ENCODE results near the gene MAST4. TPM values are rescaled to one million over a fixed set of nuclear protein-coding genes. Genes with fewer than 3 reads are reported as not detected.

MAST4 gene
- total RNA-seq, 1 donor from 2014 or later = 10.5 TPM

DNA sequence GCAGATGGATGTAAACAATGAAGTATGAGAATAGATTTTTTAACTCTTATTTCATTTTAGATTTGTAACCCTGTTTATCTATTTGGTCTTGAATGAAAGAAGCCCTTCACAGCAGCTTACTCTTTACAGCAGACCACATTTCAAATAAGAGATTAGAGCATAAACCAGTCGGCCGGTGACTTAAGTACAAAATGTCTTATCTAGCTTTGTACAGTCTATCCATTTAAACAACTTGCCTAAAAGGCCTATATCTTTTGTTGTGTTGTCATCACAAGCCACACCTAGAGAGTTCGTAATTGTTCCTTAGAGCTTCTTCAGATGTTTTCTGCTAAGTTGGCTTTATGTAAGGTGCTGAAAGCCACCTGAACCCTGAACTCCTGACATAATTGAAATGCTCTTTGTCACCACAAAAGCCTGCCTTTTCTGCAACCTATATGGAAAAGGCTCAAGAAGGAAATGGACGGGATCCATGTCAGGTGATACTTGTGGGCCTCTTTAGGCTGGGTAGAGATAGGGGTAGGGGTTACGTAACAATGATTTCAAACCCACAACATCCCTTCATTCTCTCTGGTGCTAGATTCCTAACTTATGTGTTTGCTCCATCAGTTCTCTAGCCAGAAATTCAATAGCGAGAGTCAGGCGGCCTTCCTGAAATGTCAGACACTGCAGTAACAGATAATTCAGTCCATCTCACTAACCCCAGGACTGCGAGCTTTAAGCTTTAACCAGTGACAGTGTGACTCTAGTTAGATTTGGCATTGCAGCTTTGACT lies 437.9 kb downstream of the MAST4 start:
- Mint-ChIP-seq H3K27ac (ENCODE audit: unreplicated experiment) (peak overlapping the region; percentile 73), H3K36me3 (ENCODE audit: unreplicated experiment) (peaks cover 2% of the 10 kb centered on the region), H3K27me3 (ENCODE audit: unreplicated experiment) (no peaks in the 10 kb centered on the region), H3K4me3 (ENCODE audit: unreplicated experiment) (no peak overlapping the region), H3K4me1 (ENCODE audit: unreplicated experiment) (peaks cover 47% of the 10 kb centered on the region), H3K9me3 (ENCODE audit: unreplicated experiment) (no peaks in the 10 kb centered on the region)
- TF ChIP-seq, protein P1, sequence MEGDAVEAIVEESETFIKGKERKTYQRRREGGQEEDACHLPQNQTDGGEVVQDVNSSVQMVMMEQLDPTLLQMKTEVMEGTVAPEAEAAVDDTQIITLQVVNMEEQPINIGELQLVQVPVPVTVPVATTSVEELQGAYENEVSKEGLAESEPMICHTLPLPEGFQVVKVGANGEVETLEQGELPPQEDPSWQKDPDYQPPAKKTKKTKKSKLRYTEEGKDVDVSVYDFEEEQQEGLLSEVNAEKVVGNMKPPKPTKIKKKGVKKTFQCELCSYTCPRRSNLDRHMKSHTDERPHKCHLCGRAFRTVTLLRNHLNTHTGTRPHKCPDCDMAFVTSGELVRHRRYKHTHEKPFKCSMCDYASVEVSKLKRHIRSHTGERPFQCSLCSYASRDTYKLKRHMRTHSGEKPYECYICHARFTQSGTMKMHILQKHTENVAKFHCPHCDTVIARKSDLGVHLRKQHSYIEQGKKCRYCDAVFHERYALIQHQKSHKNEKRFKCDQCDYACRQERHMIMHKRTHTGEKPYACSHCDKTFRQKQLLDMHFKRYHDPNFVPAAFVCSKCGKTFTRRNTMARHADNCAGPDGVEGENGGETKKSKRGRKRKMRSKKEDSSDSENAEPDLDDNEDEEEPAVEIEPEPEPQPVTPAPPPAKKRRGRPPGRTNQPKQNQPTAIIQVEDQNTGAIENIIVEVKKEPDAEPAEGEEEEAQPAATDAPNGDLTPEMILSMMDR (IDR thresholded peaks at IDR 0.05) = no peak
- no peak for DNase-seq (ENCODE audit: extremely low spot score, unreplicated experiment)

DNA sequence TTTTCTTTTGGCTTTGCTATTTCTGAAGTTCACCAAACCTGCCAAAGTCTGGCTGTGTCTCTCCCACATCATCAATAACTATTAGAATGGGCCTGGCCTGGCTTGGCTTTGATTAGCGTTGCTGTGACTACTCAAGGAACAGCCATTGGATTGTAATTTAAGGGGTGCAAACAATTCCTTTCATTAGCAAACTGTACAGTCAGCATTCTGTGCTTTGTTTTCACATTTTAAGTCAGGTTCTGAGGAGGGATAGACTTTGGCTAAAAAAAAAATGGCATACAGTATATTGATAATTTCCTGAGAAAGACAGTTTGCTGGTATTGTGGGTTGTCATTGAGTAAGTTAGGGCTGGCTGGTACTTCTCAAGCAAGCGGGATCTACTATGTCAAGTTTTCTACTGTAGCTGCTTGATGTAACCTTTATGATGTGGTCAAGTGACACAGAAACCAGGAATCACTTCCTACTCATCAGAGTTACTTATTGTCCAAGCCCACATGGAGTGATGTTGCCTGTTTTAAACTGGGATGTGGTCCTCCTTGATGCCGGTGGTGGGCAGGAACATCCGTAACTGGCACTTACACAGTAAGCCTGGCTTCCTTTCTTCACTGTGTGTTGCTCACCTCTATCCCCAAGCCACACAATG lies 439.0 kb downstream of the MAST4 start:
- H3K27me3 Mint-ChIP-seq (ENCODE audit: unreplicated experiment) = no peaks in the 10 kb centered on the region
- no peak overlapping the region for H3K4me3 Mint-ChIP-seq (ENCODE audit: unreplicated experiment)
- H3K27ac Mint-ChIP-seq (ENCODE audit: unreplicated experiment) = no peak overlapping the region
- peaks cover 48% of the 10 kb centered on the region for H3K4me1 Mint-ChIP-seq (ENCODE audit: unreplicated experiment)
- peaks cover 2% of the 10 kb centered on the region for H3K36me3 Mint-ChIP-seq (ENCODE audit: unreplicated experiment)
- TF ChIP-seq, protein P1 (IDR thresholded peaks at IDR 0.05) = no peak
- no peaks in the 10 kb centered on the region for H3K9me3 Mint-ChIP-seq (ENCODE audit: unreplicated experiment)
- no peak for DNase-seq (ENCODE audit: extremely low spot score, unreplicated experiment)

DNA sequence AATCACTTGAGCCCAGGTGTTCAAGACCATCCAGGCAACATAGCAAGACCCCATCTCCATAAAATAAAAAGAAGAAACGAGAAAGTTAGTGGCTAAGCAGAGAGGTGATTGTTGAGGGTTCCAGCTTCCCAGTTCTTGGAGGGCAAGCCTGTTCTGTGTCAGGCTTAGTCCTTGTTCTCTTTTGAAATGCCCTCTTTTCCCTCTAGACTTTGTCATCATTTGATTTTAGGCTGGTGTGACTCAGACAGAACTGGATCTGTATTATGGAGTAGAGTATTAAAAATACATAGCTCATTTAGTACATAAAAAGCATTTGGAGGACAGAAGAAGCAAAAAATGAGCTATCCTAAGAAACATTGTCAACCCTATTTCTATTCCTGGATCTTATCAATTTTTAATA lies 441.0 kb downstream of the MAST4 start:
- no peak for DNase-seq (ENCODE audit: extremely low spot score, unreplicated experiment)
- Mint-ChIP-seq H3K4me1 (ENCODE audit: unreplicated experiment) (peaks cover 29% of the 10 kb centered on the region), H3K27me3 (ENCODE audit: unreplicated experiment) (no peaks in the 10 kb centered on the region), H3K4me3 (ENCODE audit: unreplicated experiment) (no peak overlapping the region), H3K27ac (ENCODE audit: unreplicated experiment) (no peak overlapping the region), H3K9me3 (ENCODE audit: unreplicated experiment) (no peaks in the 10 kb centered on the region), H3K36me3 (ENCODE audit: unreplicated experiment) (peaks cover 2% of the 10 kb centered on the region)
- TF ChIP-seq, protein P1 (IDR thresholded peaks at IDR 0.05) = no peak

DNA sequence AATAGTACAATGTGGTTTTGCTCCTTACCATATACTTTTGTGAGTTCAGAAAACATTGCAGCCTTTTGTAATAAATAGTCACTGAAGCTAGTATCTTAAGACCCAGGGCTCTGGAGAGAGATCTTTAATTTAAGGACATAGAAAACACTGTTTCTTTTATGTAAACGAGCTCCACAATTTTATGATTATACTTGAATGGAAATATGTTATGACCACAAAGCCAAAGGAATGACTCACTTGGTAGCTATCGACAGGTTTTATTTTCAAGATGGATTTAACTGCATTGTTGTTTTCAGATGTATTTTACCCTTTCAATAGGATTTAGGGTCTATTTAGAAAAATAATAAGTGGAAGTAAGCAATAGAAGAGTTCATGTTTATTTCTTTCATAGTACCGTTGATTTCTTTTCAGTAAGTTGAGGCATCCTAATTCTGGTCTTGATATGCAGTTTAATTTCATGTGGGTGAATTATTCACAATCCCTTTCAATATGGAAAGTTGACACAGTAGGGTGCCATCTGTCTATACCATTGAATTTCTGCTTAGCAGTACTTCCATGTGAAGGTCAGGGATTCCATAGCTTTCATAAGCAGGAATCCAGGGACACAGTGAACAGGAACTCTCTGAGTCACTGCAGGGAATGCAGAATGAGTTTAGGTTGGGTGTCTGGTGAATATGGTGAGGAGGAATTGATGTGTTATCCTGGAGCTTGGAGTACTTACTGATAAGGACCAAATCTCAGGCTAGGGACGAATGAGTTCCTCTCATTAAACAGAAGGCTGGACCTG lies 442.8 kb downstream of the MAST4 start:
- Mint-ChIP-seq H3K9me3 (ENCODE audit: unreplicated experiment) (no peaks in the 10 kb centered on the region), H3K27me3 (ENCODE audit: unreplicated experiment) (no peaks in the 10 kb centered on the region), H3K4me1 (ENCODE audit: unreplicated experiment) (peaks cover 11% of the 10 kb centered on the region), H3K27ac (ENCODE audit: unreplicated experiment) (peak overlapping the region; percentile 63), H3K4me3 (ENCODE audit: unreplicated experiment) (no peak overlapping the region), H3K36me3 (ENCODE audit: unreplicated experiment) (peaks cover 2% of the 10 kb centered on the region)
- TF ChIP-seq, protein P1 (IDR thresholded peaks at IDR 0.05) = no peak
- DNase-seq (ENCODE audit: extremely low spot score, unreplicated experiment) = no peak

Data from osteocyte (in vitro differentiated cells).